ENCODE measurements around the gene COA3.

Gene COA3

GRCh38 chr17:42803074-42803883 lies 4.8 kb upstream of the COA3 start:
- Histone ChIP-seq H3K4me2 (no peak overlapping the region), H3K9ac (no peak overlapping the region), H3K4me3 (no peak overlapping the region), H3K36me3 (peaks cover 0 to 11% (median 7%) of the 10 kb centered on the region in 11 experiments; a peak in 10 of 22 replicates), H3K27me3 (no peaks in the 10 kb centered on the region), H3K4me1 (peaks cover 0 to 5% (median 4%) of the 10 kb centered on the region in 10 experiments; a peak in 6 of 20 replicates), H4K20me1 (no peaks in the 10 kb centered on the region), H3K9me3 (replicated peaks in 1 of 11) (no peaks in the 10 kb centered on the region), H3K27ac (no peak overlapping the region)
- TF ChIP-seq Cebpa-rat (IDR thresholded peaks at IDR 0.05): no peak

GRCh38 chr17:42798011-42798382 lies 507 bp downstream of the COA3 start:
- Histone ChIP-seq H3K9ac (peak overlapping the region; percentile 79 to 90 (median 88)), H3K9me3 (replicated peaks in 1 of 11) (no peaks in the 10 kb centered on the region), H3K27ac (peak overlapping the region; percentile 55 to 84 (median 76); a peak in 21 of 22 replicates), H4K20me1 (no peaks in the 10 kb centered on the region), H3K4me1 (peaks cover 15 to 37% (median 27%) of the 10 kb centered on the region in 10 experiments), H3K4me2 (peak overlapping the region; percentile 87 to 99 (median 94)), H3K27me3 (no peaks in the 10 kb centered on the region), H3K4me3 (peak overlapping the region; percentile 75 to 94 (median 86)), H3K36me3 (peaks cover 0 to 20% (median 4%) of the 10 kb centered on the region in 11 experiments; a peak in 6 of 22 replicates)
- no peak for TF ChIP-seq Cebpa-rat (IDR thresholded peaks at IDR 0.05)

- Histone ChIP-seq H3K36me3 (peaks cover 0 to 20% (median 4%) of the 10 kb centered on the region in 11 experiments; a peak in 6 of 22 replicates), H3K9ac (peak overlapping the region; percentile 79 to 90 (median 88)), H3K4me1 (peaks cover 15 to 37% (median 27%) of the 10 kb centered on the region in 10 experiments), H3K4me2 (peak overlapping the region; percentile 87 to 99 (median 94)), H3K27me3 (no peaks in the 10 kb centered on the region), H3K4me3 (peak overlapping the region; percentile 75 to 94 (median 86)), H3K27ac (peak overlapping the region in 8 of 11 experiments; percentile 65 to 84 (median 78); a peak in 8 of 22 replicates), H3K9me3 (replicated peaks in 1 of 11) (no peaks in the 10 kb centered on the region), H4K20me1 (no peaks in the 10 kb centered on the region)
- no peak for TF ChIP-seq Cebpa-rat (IDR thresholded peaks at IDR 0.05)
Measured at GRCh38 chr17:42797067-42798007, 1.2 kb downstream of the COA3 start.

GRCh38 chr17:42796066-42796758 lies 2.3 kb downstream of the COA3 start:
- Histone ChIP-seq H3K36me3 (peaks cover 0 to 20% (median 4%) of the 10 kb centered on the region in 11 experiments; a peak in 6 of 22 replicates), H4K20me1 (no peaks in the 10 kb centered on the region), H3K4me2 (peak overlapping the region in 4 of 11 experiments; percentile 93 to 99 (median 98); a peak in 4 of 22 replicates), H3K4me3 (no peak overlapping the region), H3K27ac (no peak overlapping the region), H3K9me3 (replicated peaks in 1 of 11) (no peaks in the 10 kb centered on the region), H3K4me1 (peaks cover 15 to 37% (median 27%) of the 10 kb centered on the region in 10 experiments), H3K27me3 (no peaks in the 10 kb centered on the region), H3K9ac (peak overlapping the region in 1 of 11 experiments; percentile 83; a peak in 2 of 22 replicates)
- TF ChIP-seq Cebpa-rat (IDR thresholded peaks at IDR 0.05): no peak

GRCh38 chr17:42795465-42795864 lies 3.0 kb downstream of the COA3 start:
- peak overlapping the region in 4 of 11 experiments; percentile 23 to 42 (median 34); a peak in 3 of 22 replicates for H3K4me2 ChIP-seq
- no peak overlapping the region for H3K27ac ChIP-seq

GRCh38 chr17:42795061-42795460 lies 3.4 kb downstream of the COA3 start:
- H3K27ac ChIP-seq: no peak overlapping the region

More at GRCh38 chr17:42795465-42795864, 3.0 kb downstream of the COA3 start:
- peaks cover 0 to 20% (median 4%) of the 10 kb centered on the region in 11 experiments; a peak in 6 of 22 replicates for H3K36me3 ChIP-seq
- 0 out of 22 replicates have a peak overlapping the region, but pooled peaks of 1 of the 11 experiments have one; percentile 4 for H3K9ac ChIP-seq
- no peak overlapping the region for H3K4me3 ChIP-seq
- peaks cover 15 to 37% (median 27%) of the 10 kb centered on the region in 10 experiments for H3K4me1 ChIP-seq
- H4K20me1 ChIP-seq: no peaks in the 10 kb centered on the region
- no peaks in the 10 kb centered on the region for H3K9me3 ChIP-seq (replicated peaks in 1 of 11)
- TF ChIP-seq Cebpa-rat (IDR thresholded peaks at IDR 0.05): no peak
- H3K27me3 ChIP-seq: no peaks in the 10 kb centered on the region

GRCh38 chr17:42792545-42792944 lies 6.0 kb downstream of the COA3 start:
- peaks cover 0 to 20% (median 4%) of the 10 kb centered on the region in 11 experiments; a peak in 6 of 22 replicates for H3K36me3 ChIP-seq
- H3K27me3 ChIP-seq: peaks cover 0 to 10% (median 4%) of the 10 kb centered on the region in 11 experiments; a peak in 10 of 22 replicates
- no peak overlapping the region for H3K4me3 ChIP-seq
- TF ChIP-seq Cebpa-rat (IDR thresholded peaks at IDR 0.05): no peak
- H3K4me2 ChIP-seq: no peak overlapping the region
- no peak overlapping the region for H3K27ac ChIP-seq
- no peaks in the 10 kb centered on the region; a peak in 1 of 22 replicates for H4K20me1 ChIP-seq
- H3K9me3 ChIP-seq (replicated peaks in 1 of 11): no peaks in the 10 kb centered on the region
- no peak overlapping the region for H3K9ac ChIP-seq
- peaks cover 9 to 30% (median 17%) of the 10 kb centered on the region in 10 experiments for H3K4me1 ChIP-seq

More at GRCh38 chr17:42795061-42795460, 3.4 kb downstream of the COA3 start:
- peaks cover 15 to 37% (median 27%) of the 10 kb centered on the region in 10 experiments for H3K4me1 ChIP-seq
- H3K4me2 ChIP-seq: peak overlapping the region in 4 of 11 experiments; percentile 23 to 42 (median 34); a peak in 3 of 22 replicates
- peaks cover 0 to 20% (median 4%) of the 10 kb centered on the region in 11 experiments; a peak in 6 of 22 replicates for H3K36me3 ChIP-seq
- no peak overlapping the region for H3K4me3 ChIP-seq
- H4K20me1 ChIP-seq: no peaks in the 10 kb centered on the region
- 0 out of 22 replicates have a peak overlapping the region, but pooled peaks of 1 of the 11 experiments have one; percentile 4 for H3K9ac ChIP-seq
- no peak for TF ChIP-seq Cebpa-rat (IDR thresholded peaks at IDR 0.05)
- H3K27me3 ChIP-seq: no peaks in the 10 kb centered on the region
- no peaks in the 10 kb centered on the region for H3K9me3 ChIP-seq (replicated peaks in 1 of 11)

- Histone ChIP-seq H3K9ac (no peak overlapping the region), H3K4me2 (no peak overlapping the region), H3K9me3 (replicated peaks in 1 of 11) (no peaks in the 10 kb centered on the region), H3K4me1 (peaks cover 3 to 29% (median 11%) of the 10 kb centered on the region in 10 experiments), H4K20me1 (no peaks in the 10 kb centered on the region; a peak in 1 of 22 replicates), H3K27ac (no peak overlapping the region), H3K36me3 (peaks cover 0 to 19% (median 4%) of the 10 kb centered on the region in 11 experiments; a peak in 6 of 22 replicates), H3K4me3 (no peak overlapping the region), H3K27me3 (peaks cover 1 to 16% (median 10%) of the 10 kb centered on the region in 11 experiments; a peak in 16 of 22 replicates)
- no peak for TF ChIP-seq Cebpa-rat (IDR thresholded peaks at IDR 0.05)
Measured at GRCh38 chr17:42791948-42792347, 6.6 kb downstream of the COA3 start.

Measured in BLaER1 treated with 17β-estradiol and CSF1 and Interleukin-3, amounts not matched to agents 10 nM and 100 nM (cell line).